Measurements from ENCODE around the gene ADAT1. TPM values are rescaled to one million over a fixed set of nuclear protein-coding genes. Genes with fewer than 3 reads are reported as not detected.
A peak's percentile ranks its signal among the peaks of the same experiment; 100 is the strongest.

ADAT1 gene
- total RNA-seq, 2 experiments from 2014 or later, result 50.7 to 56.0 TPM

- Mint-ChIP-seq H3K4me1 (peaks cover 11% of the 10 kb centered on the region), H3K4me3 (no peak overlapping the region), H3K27ac (no peak overlapping the region), H3K27me3 (no peaks in the 10 kb centered on the region), H3K36me3 (ENCODE audit: low read depth) (peaks cover 3% of the 10 kb centered on the region), H3K9me3 (no peaks in the 10 kb centered on the region)
- ChIA-PET CTCF (no interaction called here), POLR2A (no interaction called here)
- no peak for DNase-seq
These were observed 33.8 kb downstream of the ADAT1 start for GRCh38 chr16:75589306-75589705.

DNA sequence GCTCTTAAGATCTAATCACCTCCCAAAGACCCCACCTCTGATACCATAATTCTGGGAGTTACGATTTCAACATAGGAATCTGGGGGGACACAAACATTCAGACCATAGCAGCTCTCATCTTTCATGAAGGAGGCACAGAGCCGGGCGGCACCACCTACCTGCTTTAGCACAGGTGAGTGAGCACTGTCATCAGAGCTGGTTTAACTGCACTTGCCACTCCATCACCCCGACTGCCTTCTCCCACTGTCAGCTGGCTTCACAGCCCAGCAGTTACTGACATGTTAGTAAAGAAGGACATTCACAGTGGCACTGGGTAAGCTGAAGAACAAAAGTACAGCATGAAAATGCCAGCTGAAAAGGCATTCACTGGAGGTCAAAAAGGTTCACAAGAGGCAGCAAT, 34.4 kb downstream of the ADAT1 start:
- Mint-ChIP-seq H3K27ac (no peak overlapping the region), H3K36me3 (ENCODE audit: low read depth) (no peaks in the 10 kb centered on the region), H3K4me1 (peaks cover 8% of the 10 kb centered on the region), H3K4me3 (no peak overlapping the region), H3K27me3 (no peaks in the 10 kb centered on the region), H3K9me3 (no peaks in the 10 kb centered on the region)
- ChIA-PET POLR2A (no interaction called here), CTCF (no interaction called here)
- DNase-seq, result no peak

- peaks cover 15% of the 10 kb centered on the region for H3K36me3 Mint-ChIP-seq (ENCODE audit: low read depth)
- H3K27ac Mint-ChIP-seq, result no peak overlapping the region
- H3K27me3 Mint-ChIP-seq, result no peaks in the 10 kb centered on the region
- DNase-seq, result no peak
- H3K9me3 Mint-ChIP-seq, result no peaks in the 10 kb centered on the region
- ChIA-PET CTCF (no interaction called here), POLR2A (interaction anchor here (1.2 kb wide), 1 partner anchor 17 kb away, joined by 3 read pairs; no protein-coding TSS in a partner anchor)
- peaks cover 9% of the 10 kb centered on the region for H3K4me1 Mint-ChIP-seq
- H3K4me3 Mint-ChIP-seq, result no peak overlapping the region
These were observed 39.0 kb downstream of the ADAT1 start for GRCh38 chr16:75584108-75584507.

DNA sequence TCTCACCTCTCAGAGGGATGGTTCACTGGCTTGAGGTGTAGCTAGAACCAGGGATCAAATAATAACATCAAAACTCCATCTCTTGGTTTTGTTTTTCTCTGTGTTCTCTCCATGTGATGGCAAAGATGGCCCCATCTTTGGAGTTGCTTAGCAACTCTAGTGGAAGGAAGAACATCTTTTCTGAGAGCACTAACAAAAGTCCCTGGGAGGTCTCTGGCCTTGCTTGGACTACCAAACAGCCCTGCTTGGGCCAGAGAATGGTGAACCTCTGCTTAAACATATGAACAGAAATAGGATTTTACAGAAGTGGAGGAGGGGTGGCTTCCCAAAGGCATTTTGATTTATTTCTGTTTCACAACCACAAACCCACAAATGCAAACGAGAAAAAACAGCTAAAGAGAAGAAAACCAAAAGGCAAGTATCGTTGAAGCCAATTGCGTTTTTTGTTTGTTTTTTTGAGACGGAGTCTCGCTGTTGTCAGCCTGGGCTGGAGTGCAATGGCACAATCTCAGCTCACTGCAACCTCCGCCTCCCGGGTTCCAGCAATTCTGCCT, 43.7 kb downstream of the ADAT1 start:
- Mint-ChIP-seq H3K27ac (no peak overlapping the region), H3K36me3 (ENCODE audit: low read depth) (peaks cover 43% of the 10 kb centered on the region), H3K4me1 (peaks cover 14% of the 10 kb centered on the region), H3K9me3 (no peaks in the 10 kb centered on the region), H3K4me3 (no peak overlapping the region), H3K27me3 (no peaks in the 10 kb centered on the region)
- no peak for DNase-seq
- ChIA-PET CTCF (no interaction called here), POLR2A (interaction anchor here (1.9 kb wide), 1 partner anchor 68 kb away, joined by 4 read pairs; the partner anchor contains the start of genes KARS1 and TERF2IP)

DNA sequence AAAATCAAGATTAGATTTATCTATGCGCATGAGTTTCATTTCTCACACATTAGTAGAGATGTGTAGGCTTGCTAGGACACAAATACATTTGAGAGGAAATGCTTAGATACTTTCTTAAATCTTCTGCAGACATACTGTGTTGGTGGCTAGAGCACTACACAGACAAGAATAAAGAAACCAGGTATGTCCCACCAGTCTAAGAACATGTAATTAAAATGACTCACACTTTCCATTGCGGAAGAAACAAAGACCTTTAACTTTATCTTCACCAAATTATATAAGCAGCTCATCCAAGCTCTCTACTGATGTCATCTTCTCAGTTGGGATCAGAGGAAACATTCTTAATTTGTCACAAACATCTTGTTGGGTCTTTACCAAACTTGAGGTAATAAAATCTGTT, 44.4 kb downstream of the ADAT1 start:
- Mint-ChIP-seq H3K27me3 (no peaks in the 10 kb centered on the region), H3K4me3 (no peak overlapping the region), H3K9me3 (no peaks in the 10 kb centered on the region), H3K27ac (no peak overlapping the region), H3K4me1 (peaks cover 11% of the 10 kb centered on the region), H3K36me3 (ENCODE audit: low read depth) (peaks cover 49% of the 10 kb centered on the region)
- DNase-seq, result no peak
- POLR2A ChIA-PET, result no interaction called here
- CTCF ChIA-PET, result no interaction called here

DNA sequence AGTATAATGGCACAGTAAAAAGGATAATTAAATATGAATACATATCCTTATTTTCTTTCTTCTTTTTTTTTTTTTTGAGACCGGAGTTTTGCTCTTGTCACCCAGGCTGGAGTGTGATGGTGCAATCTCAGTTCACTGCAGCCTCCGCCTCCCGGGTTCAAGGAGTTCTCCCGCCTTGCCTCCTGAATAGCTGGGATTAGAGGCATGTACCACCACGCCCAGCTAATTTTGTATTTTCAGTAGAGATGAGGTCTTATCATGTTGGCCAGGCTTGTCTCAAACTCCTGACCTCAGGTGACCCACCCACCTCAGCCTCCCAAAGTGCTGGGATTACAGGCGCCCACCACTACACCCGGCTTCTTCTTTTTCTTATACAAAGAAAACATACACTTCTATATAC, 44.9 kb downstream of the ADAT1 start:
- POLR2A ChIA-PET, result no interaction called here
- Mint-ChIP-seq H3K4me1 (peaks cover 11% of the 10 kb centered on the region), H3K27ac (no peak overlapping the region), H3K4me3 (no peak overlapping the region), H3K27me3 (no peaks in the 10 kb centered on the region), H3K9me3 (no peaks in the 10 kb centered on the region), H3K36me3 (ENCODE audit: low read depth) (peaks cover 54% of the 10 kb centered on the region)
- CTCF ChIA-PET, result interaction anchor here (1.2 kb wide), 1 partner anchor 43 kb away, joined by 3 read pairs; no protein-coding TSS in a partner anchor
- DNase-seq, result no peak

DNA sequence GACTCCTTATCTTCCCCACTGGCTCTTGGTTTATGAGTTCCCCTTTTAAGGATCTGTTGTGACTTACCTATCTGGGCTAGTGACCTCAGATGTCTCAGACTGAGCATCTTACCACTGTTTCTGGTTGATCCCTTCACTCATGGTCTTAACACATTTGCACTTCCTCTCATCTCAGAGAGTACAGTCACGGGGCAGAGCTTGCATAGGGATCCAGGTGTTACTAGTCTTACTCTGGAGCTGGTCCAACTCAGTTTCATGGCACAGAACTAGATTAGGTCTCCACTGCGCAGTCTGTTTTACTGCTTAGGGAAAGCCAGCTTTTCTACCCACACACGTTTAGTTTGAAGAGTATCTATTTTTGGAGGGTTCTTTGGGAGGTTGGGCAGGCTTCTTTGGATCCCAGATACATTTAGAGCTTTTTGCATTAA, 46.7 kb downstream of the ADAT1 start:
- no peak overlapping the region for H3K4me3 Mint-ChIP-seq
- peaks cover 11% of the 10 kb centered on the region for H3K4me1 Mint-ChIP-seq
- CTCF ChIA-PET, result interaction anchor here (1.1 kb wide), 1 partner anchor 378 kb away, joined by 3 read pairs; no protein-coding TSS in a partner anchor
- no peak overlapping the region for H3K27ac Mint-ChIP-seq
- POLR2A ChIA-PET, result no interaction called here
- no peaks in the 10 kb centered on the region for H3K27me3 Mint-ChIP-seq
- H3K9me3 Mint-ChIP-seq, result no peaks in the 10 kb centered on the region
- peaks cover 65% of the 10 kb centered on the region for H3K36me3 Mint-ChIP-seq (ENCODE audit: low read depth)
- no peak for DNase-seq

GRCh38 chr16:75575958-75576357, 47.1 kb downstream of the ADAT1 start:
- Mint-ChIP-seq H3K36me3 (ENCODE audit: low read depth) (peaks cover 67% of the 10 kb centered on the region), H3K4me3 (no peak overlapping the region), H3K9me3 (no peaks in the 10 kb centered on the region), H3K4me1 (peaks cover 11% of the 10 kb centered on the region), H3K27me3 (no peaks in the 10 kb centered on the region), H3K27ac (no peak overlapping the region)
- POLR2A ChIA-PET, result no interaction called here
- CTCF ChIA-PET, result no interaction called here
- no peak for DNase-seq

GRCh38 chr16:75573955-75574354, 49.1 kb downstream of the ADAT1 start:
- Mint-ChIP-seq H3K4me1 (peaks cover 17% of the 10 kb centered on the region), H3K36me3 (ENCODE audit: low read depth) (peaks cover 67% of the 10 kb centered on the region), H3K9me3 (no peaks in the 10 kb centered on the region), H3K27me3 (no peaks in the 10 kb centered on the region), H3K4me3 (no peak overlapping the region), H3K27ac (no peak overlapping the region)
- ChIA-PET CTCF (no interaction called here), POLR2A (interaction anchor here (1.1 to 1.6 kb wide), 2 partner anchors 8 to 75 kb away, joined by 3 to 5 read pairs; partner anchors contain the start of gene GABARAPL2)
- no peak for DNase-seq

DNA sequence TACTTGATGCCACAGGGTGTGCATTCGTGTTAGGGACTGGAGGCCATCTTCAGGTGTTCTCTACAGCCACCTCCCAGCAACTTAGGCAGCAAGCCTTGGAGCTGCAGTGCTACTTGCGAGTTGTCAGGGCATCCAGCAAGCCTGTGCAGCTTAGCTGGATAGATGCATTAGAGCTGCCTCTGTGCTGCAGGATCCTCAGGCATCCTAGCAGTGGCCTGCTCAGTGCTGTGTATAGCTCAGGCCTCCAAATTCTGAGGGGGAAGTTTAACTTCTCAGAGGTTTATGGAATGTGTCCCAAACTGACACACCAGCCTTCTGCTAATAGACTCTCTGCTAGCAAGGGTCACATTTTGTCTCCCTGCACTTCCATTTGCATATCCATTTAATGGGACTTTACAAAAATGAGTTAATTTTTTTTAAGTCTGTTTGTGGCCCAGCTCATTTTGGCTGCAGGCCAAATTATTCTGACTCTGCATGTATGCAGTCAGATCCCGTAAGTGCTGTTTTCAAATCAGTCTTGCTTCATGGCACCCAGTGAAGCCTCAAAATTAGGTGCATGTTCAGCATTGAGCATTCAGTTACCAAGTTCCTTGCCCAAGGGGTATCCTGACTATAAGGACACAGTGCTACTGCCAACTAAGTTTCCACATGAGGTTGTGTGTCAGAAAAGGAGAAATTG, 50.1 kb downstream of the ADAT1 start:
- Mint-ChIP-seq H3K27me3 (no peaks in the 10 kb centered on the region), H3K4me3 (no peak overlapping the region), H3K4me1 (peaks cover 21% of the 10 kb centered on the region), H3K9me3 (no peaks in the 10 kb centered on the region), H3K27ac (no peak overlapping the region), H3K36me3 (ENCODE audit: low read depth) (peaks cover 69% of the 10 kb centered on the region)
- ChIA-PET POLR2A (interaction anchor here (1.1 kb wide), 1 partner anchor 76 kb away, joined by 3 read pairs; no protein-coding TSS in a partner anchor), CTCF (no interaction called here)
- no peak for DNase-seq

GRCh38 chr16:75570396-75571065, 52.5 kb downstream of the ADAT1 start:
- H3K9me3 Mint-ChIP-seq, result no peaks in the 10 kb centered on the region
- peaks cover 58% of the 10 kb centered on the region for H3K36me3 Mint-ChIP-seq (ENCODE audit: low read depth)
- H3K27ac Mint-ChIP-seq, result no peak overlapping the region
- H3K4me3 Mint-ChIP-seq, result no peak overlapping the region
- peaks cover 33% of the 10 kb centered on the region for H3K4me1 Mint-ChIP-seq
- ChIA-PET CTCF (no interaction called here), POLR2A (interaction anchor here (0.6 kb wide), 1 partner anchor 10 kb away, joined by 5 read pairs; no protein-coding TSS in a partner anchor)
- no peaks in the 10 kb centered on the region for H3K27me3 Mint-ChIP-seq
- no peak for DNase-seq

DNA sequence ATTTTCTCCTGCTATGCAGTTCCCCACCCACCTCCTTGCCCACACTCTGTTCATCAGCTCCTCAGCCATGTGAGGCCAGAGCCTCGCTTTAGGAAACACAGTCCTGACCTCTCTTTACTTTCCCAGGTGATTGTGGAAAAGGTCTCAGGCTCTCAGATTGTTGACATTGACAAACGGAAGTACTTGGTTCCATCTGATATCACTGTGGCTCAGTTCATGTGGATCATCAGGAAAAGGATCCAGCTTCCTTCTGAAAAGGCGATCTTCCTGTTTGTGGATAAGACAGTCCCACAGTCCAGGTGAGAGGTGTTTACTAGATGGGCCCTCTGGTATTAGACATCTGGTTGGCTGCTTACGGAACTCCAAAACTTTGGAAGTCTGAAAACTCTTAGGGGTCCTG, 55.2 kb downstream of the ADAT1 start:
- peaks cover 39% of the 10 kb centered on the region for H3K36me3 Mint-ChIP-seq (ENCODE audit: low read depth)
- H3K27ac Mint-ChIP-seq, result no peak overlapping the region

GRCh38 chr16:75566758-75567255, 56.3 kb downstream of the ADAT1 start:
- Mint-ChIP-seq H3K4me3 (peak overlapping the region; percentile 100), H3K27ac (peak overlapping the region; percentile 74), H3K4me1 (peaks cover 38% of the 10 kb centered on the region), H3K9me3 (no peaks in the 10 kb centered on the region), H3K36me3 (ENCODE audit: low read depth) (peaks cover 32% of the 10 kb centered on the region), H3K27me3 (peaks cover 13% of the 10 kb centered on the region)
- CTCF ChIA-PET, result interaction anchor here (1.0 to 3.4 kb wide), 6 partner anchors 11 to 102 kb away, joined by 3 to 20 read pairs (median 4); partner anchors contain the start of genes ADAT1, KARS1, TERF2IP and TMEM231
- peak; percentile 36 for DNase-seq
- POLR2A ChIA-PET, result interaction anchor here (0.6 to 4.5 kb wide), 13 partner anchors 10 to 133 kb away, joined by 3 to 42 read pairs (median 4); partner anchors contain the start of genes ADAT1, CFDP1, KARS1 and TERF2IP

More for the DNA sequence above, 55.2 kb downstream of the ADAT1 start:
- POLR2A ChIA-PET, result interaction anchor here (1.2 to 4.5 kb wide), 5 partner anchors 11 to 80 kb away, joined by 3 to 42 read pairs (median 8); partner anchors contain the start of genes ADAT1, KARS1, TERF2IP and TMEM231
- no peak for DNase-seq
- CTCF ChIA-PET, result interaction anchor here (1.3 to 2.0 kb wide), 3 partner anchors 12 to 54 kb away, joined by 3 to 8 read pairs (median 5); partner anchors contain the start of genes ADAT1 and TMEM231
- Mint-ChIP-seq H3K4me3 (peak overlapping the region; percentile 100), H3K4me1 (peaks cover 38% of the 10 kb centered on the region), H3K9me3 (no peaks in the 10 kb centered on the region), H3K27me3 (peaks cover 8% of the 10 kb centered on the region)

Measured in activated CD4-positive, alpha-beta memory T cell treated with anti-CD3 and anti-CD28 coated beads, Interleukin-2, amount 10 ng/mL, durations not matched to agents 7 days and 5 days (primary cell).